SIG-M5 treated with dmso at 0.1 percent for 504 hours (cell line): ENCODE results near the gene FBXO2.
"Not testable (repeated sequence)": the region's sequence is repeated elsewhere in the genome, so short reads cannot be mapped to it uniquely, and the experiment has no call there.

Experiments
- DNase-seq: peaks from one replicate; lab custom pipeline; 2025; ENCODE audit not compliant: unreplicated experiment; lab: John Stamatoyannopoulos, UW

Gene FBXO2

DNA sequence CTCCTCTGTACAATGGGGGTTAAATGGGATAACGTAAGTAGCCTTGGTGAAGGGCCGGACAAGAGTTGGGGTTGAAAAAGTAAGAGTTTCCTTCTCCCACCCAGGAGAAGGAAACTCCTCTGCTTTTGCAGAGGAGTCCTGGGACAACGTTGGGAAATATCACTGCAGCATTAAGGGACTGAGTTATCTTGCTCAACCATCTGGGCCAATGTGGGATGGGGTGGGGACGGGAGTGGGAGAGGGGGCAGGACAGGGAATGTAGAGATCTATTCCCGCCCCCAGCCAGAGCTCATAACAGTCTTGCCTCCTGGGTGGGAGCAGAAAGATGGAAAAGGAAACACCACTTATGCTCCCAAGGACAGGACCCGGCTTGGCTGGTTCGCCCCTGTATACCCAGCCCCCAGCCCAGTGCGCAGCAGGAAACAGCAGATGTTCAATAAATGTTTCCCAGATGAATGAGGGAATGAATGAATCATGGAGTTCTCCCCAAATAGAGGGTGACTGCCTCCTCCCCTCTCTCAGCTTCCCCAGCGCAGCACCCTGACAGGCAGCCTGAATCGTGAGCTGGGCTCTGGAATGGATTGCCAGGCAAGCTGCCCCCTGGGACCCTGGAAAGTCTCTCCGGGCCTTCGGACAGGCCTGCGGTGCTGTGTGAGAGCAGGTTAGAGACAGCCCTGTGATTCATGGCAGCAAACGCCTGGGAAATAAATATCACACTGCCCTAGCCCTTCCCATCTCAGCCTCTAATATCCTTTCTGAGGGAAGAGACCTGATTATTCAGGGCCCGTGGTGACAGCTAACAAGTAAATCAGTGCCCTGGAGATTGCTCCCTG is 24.8 kb downstream of the FBXO2 start:
- DNase-seq = no peak

DNA sequence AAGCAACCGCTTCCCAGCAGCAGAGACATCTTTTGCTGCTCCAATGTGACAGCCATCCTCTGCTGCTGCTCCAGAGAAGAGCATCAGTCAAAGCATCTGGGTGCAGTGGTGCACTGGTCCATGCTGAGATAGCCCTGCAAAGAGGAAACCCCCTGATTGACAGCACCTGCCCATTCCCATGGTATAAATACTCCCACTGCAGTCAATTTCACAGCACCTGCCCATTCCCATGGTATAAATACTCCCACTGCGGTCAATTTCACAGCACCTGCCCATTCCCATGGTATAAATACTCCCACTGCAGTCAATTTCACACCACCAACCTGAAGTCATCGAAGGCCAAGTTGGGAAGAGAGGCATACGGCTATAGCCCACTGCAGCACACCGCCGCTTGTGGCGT is 25.5 kb downstream of the FBXO2 start:
- no peak for DNase-seq

DNA sequence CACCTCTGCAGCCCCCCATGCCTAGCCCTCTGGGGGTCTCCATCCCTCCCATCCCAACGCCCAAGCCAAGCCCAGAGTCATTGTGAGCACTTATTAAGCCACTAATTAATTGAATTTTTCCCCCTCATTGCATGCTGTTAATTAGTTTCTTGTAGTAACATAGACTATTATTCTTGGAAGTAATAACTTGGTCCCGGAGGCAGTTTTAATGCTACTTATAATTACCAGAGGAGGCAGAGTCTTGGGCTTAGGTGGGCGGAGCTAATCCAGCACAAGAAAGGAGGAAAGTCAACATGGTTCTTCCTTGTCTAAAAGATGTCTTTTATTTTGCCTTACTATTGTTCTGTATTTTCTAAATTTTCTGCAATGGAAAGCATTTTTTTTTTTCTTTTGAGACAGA is 27.7 kb downstream of the FBXO2 start:
- DNase-seq = no peak

DNA sequence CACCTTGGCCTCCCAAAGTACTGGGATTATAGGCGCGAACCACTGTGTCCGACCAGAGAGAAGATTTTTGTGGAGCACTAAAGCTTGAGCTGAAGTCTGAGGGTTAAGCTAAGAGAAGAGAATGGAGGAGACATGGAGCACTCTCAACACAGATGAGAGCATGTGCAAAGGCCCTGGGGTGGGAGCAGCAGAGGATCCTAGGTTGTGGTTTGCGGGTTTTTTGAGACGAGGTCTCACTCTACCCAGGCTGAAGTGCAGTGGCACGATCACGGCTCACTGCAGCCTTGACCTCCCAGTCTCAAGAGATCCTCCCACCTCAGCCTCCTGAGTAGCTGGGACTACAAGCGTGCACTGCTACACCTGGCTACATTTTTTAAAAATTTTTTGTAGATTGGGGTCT is 30.5 kb downstream of the FBXO2 start:
- DNase-seq = no peak

- DNase-seq = no peak
Measured at GRCh38 chr1:11622398-11622797, 31.8 kb downstream of the FBXO2 start.

DNA sequence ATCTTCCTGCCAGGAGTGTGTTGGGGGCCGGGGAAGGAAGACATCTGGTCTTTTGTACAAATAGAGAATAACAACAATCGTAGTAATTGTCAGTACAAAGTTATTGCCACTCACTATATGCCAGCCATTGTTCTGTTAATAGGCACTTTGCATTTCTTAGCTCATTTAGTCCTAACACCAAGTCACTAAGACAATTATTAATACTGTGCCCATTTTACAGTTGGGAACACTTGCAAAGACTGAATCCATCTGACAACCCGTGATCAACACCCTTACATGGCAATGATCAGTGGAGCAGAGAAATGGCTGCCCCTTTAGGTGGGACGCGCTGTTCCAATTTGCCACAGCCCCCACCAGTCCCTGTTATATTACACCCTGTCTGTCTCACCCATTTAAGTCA is 33.3 kb downstream of the FBXO2 start:
- no peak for DNase-seq

DNA sequence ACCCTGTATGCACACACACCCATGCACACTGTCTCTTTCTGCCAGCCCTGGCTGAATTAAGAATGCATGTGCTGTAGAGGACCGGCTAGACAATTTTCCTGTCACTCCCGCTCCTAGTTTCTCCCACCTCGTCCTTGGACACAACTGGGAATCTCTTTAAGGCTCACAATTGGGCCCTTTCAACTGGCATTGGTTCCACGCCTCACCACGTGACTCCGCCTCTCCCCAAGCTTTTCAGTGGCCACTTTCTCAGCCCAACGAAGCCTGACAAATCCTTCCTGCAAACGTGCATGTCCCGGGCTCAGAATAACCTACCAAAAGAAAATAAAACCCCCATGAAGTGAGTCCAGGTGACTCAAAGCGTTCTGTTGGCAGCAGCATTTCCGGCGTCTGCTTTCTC is 33.8 kb downstream of the FBXO2 start:
- DNase-seq = no peak

- no peak for DNase-seq
Measured at GRCh38 chr1:11617741-11618140, 36.5 kb downstream of the FBXO2 start.

- no peak for DNase-seq
Measured at GRCh38 chr1:11617314-11617713, 36.9 kb downstream of the FBXO2 start.

DNA sequence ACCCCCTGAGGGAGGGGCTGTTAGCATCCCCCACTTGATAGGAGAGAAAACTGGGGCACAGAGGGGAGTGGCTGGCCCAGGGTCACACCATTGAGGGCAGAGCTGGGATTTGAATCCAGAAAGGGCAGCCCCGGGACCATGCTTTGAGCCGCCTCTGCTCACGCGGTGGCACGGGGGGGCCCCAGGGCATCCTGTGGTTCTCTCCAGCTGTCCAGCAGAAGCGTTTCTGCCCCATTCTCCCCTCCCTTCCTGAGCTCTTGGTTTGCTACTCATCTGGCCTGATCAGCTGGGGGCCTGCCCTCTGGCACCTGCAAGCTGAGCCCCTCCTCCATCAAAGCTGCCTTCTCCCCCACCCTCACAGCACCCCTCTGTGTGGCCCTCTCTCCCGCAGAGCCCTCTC is 37.5 kb downstream of the FBXO2 start:
- DNase-seq = no peak

- DNase-seq = no peak
Measured at GRCh38 chr1:11615090-11615489, 39.1 kb downstream of the FBXO2 start.

DNA sequence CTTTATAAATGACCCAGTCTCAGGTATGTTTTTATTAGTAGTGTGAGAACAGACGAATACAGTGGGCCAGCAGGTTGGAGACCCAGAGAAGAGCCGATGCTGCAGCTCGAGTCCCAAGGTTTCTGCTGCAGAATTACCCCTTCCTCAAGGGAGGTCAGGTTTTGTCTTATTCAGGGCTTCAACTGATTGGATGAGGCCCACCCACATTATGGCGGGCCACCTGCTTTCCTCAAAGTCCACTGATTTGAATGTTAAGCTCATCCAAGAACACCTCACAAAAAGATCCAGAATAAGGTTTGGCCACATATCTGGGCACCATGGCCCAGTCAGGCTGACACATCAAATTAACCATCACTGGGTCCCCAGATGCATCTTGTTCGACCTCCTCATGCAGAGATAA is 40.9 kb downstream of the FBXO2 start:
- no peak for DNase-seq

GRCh38 chr1:11611638-11612327 is 42.4 kb downstream of the FBXO2 start:
- no peak for DNase-seq

GRCh38 chr1:11610629-11611180 is 43.5 kb downstream of the FBXO2 start:
- no peak for DNase-seq

GRCh38 chr1:11609378-11609777 is 44.9 kb downstream of the FBXO2 start:
- not testable (repeated sequence) for DNase-seq

DNA sequence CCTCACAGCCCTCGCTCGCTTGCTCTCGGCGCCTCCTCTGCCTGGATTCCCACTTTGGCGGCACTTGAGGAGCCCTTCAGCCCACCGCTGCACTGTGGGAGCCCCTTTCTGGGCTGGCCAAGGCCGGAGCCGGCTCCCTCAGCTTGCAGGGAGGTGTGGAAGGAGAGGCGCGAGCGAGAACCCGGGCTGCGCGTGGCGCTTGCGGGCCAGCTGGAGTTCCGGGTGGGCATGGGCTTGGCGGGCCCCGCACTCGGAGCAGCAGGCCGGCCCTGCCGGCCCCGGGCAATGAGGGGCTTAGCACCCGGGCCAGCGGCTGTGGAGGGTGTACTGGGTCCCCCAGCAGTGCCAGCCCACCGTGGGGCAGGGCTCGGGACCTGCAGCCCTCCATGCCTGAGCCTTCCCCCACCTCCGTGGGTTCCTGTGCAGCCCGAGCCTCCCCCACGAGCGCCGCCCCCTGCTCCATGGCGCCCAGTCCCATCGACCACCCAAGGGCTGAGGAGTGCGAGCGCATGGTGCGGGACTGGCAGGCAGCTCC is 45.6 kb downstream of the FBXO2 start:
- DNase-seq = not testable (repeated sequence)

DNA sequence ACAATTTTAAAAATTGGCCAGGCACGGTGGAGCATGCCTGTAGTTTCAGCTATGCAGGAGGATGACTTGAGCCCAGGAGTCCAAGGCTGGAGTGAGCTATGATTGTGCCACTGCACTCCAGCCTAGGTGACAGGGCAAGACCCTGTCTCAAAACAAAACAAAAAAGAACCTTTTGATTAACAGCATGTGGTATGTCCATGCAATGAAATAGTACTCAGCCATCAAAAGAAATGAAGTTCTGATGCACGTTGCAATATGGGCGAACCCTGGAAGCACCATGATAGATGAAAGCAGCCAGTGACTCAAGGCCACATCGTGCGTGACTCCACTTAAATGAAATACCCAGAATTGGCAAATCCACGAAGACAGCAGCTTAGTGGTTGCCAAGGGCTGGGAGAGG is 47.5 kb downstream of the FBXO2 start:
- no peak for DNase-seq

- DNase-seq = no peak
Measured at GRCh38 chr1:11602981-11603380, 51.2 kb downstream of the FBXO2 start.

DNA sequence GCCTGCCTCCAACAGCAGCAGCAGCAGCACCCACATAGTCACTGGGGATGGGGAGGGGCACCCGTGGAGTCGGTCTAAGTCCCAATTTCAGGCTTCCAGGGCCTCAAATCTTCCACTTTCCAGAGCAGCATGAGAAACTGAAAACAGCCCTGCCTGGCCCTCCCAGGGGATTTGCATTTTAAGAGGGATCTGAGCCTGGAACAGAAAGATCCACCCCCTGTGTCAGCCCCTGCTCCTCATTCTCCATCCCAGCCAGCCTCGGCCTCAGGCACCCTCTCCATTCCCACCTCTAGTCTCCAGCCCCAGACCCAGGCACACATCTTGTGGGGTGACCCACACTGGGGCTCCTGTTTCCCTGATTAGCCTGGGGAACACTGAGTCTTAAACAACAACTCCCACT is 51.8 kb downstream of the FBXO2 start:
- DNase-seq = no peak

DNA sequence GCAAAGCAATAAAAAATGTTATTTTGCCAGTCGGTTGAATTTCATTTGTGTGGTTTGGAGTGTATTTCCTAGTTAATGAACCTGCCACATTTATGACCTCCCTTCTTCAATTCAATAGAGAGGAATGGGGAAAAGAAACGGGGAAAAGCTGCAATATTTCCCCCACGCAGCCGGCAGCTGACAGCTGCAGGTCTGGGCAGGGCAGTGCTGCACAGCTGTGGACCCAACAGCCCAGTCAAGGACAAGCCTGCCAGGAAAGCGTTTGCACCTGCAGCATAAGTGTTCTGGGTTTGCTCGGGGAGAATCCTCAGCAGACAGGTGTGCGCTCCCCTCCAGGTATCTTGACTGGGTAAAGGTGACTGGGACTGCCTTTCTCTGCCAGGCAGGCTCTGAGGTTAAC is 53.4 kb downstream of the FBXO2 start:
- DNase-seq = no peak

DNA sequence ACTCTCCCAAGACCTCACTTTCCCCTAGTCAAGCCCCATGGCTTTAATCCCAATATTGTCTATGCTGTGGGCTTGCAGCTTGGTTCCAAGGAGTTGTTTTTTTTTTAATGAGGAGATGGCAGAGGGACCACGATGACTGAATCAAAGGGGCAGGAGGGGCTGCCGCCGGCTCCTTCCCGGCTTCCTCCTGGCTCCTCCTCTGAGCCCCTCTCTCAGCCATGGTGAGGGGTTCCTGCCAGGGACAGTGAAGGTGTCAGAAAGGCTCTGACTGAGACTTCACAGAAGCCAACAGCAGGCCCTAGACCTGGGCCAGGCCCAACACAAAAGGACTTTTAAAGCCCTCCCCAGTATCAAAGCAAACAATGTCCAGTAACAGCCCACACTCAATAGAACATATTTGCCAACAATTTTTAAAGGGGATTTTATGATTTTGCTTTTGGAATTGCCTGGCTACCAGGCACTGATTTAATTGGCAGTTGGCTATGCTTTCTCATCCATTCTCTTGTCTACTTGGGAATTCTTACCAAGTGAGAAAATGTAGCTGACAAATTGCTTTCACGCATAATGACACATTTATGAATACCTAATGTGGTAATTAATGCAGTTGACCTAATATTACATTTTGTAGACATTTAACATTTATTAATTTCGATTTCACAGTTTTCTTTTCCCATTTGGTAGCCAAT is 54.2 kb downstream of the FBXO2 start:
- no peak for DNase-seq
